HG03575 (cell line): ENCODE data around the gene NSD2.

Experiments used
- ATAC-seq: cut with Tn5 transposase; IDR thresholded peaks from one replicate; pipeline ENCODE4 v1.9.1; 2021; ENCODE audit not compliant: unreplicated experiment, insufficient number of reproducible peaks, low FRiP score; ENCODE audit errors: extremely low read depth

NSD2 gene

GRCh38 chr4:1976416-1977352, 105.5 kb downstream of the NSD2 start:
- no peak for ATAC-seq

DNA sequence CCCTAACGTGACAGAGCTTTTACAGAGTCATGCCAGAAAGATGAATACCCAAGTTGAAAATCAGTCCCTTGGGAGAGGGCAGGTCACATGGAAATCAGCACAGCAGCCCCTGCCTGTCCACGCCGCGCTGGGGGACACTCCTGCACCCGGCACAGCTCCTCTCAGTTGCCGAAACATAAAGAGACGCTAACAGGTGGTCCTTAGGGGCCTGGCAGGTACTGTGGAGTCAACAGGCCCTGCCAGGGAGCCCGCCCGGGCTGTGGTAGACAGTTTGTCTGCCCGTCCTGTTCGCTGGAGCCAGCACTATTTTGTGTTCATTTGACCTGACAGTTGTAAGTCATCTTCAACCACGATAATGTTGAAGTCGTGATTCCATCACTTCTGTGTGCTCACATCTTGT, 107.0 kb downstream of the NSD2 start:
- ATAC-seq, result no peak

DNA sequence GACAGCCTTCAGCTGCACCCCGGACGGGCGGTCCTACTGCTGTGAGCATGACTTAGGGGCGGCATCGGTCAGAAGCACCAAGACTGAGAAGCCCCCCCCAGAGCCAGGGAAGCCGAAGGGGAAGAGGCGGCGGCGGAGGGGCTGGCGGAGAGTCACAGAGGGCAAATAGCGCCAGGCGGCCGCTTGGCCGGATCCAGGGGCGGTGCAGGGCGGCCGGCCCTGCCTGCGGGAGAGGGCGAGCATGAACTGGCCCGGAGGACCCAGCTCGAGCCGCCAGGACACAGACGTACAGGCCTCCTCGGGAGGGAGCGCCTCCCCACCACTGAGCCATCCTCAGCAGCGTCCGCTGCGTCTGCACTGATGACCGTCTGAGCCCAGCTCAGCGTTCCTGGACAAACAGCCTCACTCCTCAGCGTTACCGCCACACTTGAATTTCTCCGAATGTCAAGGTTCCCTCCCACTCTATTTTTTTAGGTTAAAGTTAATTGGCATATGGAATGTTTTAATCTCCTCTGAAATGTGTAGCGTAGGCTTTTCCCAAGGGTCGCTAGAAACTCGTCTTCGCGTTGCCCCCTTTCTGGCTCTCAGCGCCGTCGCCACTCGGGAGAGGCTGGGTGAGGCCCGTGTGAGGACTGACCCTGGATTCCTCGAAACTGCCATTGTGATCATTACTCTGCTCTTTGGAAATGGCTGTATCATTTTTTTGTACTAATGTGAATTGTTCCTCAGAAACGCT, 107.7 kb downstream of the NSD2 start:
- ATAC-seq, result no peak

DNA sequence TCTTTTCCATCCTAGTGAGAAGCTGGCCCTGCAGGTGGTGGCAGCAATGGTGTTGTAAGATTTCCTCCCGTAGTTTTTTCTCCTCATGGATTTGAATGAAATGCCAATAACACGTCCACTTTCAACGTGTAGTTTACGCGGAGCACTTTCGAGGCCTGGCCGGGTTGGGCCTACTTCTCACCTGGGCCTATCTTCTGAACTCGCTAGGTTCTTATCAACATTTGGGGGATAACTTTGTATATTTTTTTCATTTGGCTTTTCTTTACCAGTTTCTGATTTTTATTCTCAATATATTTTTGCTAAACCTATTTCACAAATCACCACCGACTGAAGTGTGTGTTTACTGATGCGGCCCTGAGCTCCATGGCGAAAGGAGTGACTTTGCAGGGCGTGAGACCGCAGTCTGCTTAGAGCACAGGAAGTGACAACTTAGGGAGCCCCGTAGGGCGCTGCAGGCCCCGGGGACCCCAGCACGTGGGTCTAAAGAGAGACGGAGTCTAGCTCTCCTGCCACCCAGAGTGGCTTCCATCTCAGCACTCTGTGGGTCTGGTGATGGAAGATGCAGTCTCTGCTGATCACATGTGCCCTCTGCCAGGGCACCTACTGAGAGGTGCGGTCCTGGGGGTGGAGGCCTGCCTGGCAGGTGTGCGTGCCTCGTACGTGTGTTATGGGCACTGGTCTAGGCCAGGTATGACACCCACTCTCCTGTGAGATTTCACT, 108.4 kb downstream of the NSD2 start:
- no peak for ATAC-seq

GRCh38 chr4:1980561-1981041, 109.4 kb downstream of the NSD2 start:
- no peak for ATAC-seq

GRCh38 chr4:1981251-1982058, 110.3 kb downstream of the NSD2 start:
- no peak for ATAC-seq

DNA sequence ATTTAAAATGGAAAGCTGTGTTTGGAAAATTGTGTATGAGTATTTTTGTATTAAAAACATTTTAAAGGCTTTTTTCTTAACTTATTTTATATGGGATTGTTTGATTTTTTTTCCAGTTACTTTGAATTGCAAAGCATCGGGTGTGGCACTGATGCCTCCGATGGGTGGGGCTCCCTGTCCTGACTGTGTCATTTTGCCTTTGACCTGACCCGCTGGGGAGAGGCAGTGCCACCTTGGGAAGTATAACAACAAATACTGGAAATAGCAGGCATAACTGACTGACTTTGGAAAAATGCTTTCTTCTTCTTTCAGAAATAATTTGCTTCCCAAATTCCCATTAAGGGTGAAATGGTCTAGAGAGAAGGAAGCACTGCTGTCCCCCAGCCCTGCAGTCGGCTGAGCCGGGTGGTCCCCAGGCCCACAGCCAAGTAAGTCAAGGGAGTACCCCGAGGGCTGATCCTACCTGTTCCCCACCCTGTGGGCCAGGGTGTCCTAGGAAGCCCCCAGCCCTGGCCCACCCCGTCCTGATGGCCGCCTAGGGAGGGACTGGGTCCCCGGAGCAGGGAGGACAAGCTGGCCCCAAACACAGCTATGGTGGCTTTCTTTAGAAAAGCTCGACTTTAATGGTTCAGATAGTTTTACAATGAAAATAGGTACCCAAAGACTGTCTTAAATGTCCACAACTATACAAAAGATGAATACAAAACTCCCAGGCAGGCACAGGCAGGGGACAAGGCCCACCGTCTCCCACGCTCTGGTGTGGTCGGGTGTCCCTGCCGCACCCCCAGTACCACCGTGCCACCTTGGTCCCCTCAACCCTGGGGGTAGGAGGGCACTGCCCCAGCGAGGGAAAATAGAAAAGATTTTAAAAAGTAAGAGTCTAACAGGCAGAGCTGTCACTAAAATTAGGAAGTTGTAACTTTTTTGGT, 111.2 kb downstream of the NSD2 start:
- no peak for ATAC-seq

DNA sequence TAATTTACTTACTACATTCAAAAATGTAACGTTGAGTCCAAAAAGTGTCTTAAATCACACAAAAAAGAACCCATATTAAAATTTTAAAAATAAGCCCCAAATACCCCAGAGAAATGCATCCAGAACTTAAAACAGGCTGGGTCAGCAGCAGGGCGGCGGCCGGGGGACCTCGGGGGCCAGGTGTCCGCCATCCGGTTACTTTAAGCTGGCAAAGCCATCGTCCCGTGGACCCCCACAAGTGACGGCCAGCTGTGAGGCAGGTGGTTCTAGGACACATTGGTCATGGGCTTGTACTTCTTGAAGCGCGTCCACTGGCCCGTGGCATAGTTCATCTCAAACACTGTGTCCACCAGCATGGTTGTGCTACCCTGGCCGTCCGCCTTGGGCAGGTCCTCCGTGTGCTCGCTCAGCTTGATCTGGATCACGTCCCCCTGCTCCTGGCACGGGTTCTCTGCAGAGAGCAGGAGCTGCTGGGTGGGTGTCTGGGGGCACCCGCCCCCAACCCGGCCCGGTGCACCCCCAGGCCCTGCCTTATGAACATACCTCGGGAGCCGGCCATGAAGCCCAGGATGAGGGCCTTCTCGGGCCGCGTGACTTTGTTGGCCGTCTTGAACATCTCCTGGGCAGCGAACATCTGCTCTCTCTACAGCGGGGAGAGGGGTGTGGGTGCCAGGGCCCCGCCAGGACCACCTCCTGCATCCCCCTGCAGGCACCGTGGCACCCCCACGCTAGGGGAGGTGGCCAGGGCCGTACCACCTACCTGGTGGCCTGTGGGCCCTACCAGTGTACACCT, 112.1 kb downstream of the NSD2 start:
- ATAC-seq, result no peak

DNA sequence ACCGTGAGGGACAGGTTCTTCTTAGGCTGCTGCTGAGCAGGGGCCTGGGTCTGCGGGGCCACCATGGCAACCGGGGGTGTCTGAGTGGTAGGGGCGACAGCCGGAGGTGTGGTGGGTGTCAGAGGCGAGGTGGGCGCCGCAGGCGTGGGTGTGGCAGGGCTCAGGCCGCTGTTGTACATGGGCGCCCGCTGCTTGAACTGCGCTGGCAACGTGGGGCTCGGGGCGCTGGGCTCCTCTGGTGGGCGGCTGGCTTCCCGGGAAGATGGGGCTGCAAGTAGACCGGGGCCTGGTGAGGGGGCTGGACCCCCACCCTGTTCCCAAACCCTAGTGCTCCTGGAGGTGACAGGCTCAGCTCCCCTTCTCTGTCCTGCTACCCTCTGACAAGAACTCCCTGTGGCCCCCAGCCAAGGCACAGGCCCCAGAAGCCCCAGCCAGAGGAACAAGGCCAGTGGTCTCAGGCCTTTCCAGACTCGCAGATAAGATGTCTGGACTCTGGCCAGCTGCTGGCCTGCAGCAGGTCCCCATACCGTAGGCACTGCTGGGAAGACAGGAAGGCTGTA, 112.7 kb downstream of the NSD2 start:
- ATAC-seq, result no peak

DNA sequence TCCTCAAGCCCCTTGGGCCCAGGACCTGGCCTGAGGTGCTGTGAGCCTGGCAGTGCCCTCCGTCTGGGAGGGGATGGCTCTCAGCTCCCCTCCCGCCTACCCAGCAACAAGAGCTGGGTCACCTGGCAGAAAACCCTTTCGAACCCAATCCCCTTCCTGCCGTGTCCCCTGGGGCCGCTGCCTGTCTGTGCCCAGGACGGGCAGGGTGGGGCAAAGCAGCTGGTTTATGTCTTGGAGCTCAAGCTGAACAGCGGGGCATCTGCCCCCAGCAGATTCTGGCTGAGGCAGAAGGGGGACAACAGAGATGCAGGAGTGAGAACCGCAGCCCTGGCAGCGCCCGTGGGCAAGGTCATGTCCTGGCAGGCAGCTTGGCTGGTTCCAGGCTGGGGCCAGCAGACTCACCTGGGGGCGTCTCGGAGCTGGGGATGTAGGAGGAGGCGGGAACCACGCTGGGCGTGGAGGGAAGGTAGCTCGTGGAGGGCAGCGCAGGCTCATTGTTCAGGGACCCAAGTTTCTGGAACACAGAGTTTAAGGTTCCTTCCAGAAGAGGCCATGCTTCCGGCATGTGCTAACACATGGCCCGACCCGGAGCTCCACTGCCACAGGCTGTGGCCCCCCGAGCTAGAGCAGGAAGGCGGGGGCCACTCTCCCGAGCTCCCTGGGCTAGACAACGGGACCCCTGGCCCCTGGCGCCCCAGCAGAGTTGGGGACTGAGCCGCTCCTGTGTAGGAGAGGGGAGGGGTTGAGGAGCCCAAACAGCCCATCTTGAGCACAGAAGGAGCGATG, 113.4 kb downstream of the NSD2 start:
- ATAC-seq, result no peak

DNA sequence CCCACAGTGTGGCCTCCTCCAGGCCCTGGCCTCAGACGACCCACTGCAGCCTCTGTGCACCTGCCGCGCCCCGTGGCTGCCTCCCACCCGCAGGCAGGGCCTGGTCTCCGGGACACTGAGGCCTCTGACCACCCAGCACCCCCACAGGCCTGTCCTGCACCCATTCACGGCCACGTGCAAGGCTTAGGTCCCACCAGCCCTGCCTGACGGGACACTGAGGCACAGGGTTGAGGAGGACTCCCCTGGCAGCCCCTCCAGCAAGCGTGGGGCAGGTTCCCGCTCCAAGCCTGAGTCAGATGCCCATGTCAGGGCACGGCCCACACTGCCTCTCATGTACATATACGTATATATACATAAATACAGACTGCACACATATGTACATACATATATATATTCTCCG, 114.1 kb downstream of the NSD2 start:
- no peak for ATAC-seq

DNA sequence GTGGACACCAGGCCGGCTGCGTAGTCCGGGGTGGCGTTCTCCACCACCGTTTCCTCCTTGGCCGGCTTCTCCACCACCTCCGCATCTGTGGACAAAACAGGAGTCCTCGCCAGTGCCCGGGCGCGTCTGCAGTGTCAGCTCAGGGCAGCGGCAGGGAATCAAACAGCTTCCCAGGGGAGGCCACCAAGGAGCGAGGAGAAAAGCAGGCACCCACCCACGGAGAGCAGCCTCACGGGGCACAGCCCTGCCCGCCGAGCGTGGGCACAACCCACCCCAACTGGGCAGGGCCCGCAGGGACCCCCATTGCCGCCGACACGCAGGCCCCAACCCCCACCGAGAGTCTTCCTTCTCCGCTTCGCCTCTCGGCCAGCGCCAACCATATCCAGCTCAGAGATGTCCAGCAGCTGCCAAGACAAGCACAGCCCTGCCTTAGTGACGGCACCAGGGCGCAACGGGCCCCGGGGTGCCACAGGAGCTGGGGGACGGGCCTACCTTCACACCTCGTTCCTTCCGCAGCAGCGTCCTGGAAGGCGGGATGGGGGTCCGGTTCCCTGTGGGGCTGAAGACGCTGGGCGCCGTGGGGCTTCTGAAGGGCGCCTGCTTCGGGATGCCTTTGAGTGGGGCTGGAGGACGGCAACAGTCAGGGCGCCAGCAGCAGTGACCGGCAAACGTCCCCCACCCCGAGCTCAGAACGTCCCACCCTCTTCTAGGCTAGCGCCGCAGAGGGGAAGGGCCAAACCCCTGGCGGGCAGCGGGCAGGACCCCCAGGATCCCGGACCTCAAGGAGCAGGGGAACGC, 114.8 kb downstream of the NSD2 start:
- no peak for ATAC-seq

DNA sequence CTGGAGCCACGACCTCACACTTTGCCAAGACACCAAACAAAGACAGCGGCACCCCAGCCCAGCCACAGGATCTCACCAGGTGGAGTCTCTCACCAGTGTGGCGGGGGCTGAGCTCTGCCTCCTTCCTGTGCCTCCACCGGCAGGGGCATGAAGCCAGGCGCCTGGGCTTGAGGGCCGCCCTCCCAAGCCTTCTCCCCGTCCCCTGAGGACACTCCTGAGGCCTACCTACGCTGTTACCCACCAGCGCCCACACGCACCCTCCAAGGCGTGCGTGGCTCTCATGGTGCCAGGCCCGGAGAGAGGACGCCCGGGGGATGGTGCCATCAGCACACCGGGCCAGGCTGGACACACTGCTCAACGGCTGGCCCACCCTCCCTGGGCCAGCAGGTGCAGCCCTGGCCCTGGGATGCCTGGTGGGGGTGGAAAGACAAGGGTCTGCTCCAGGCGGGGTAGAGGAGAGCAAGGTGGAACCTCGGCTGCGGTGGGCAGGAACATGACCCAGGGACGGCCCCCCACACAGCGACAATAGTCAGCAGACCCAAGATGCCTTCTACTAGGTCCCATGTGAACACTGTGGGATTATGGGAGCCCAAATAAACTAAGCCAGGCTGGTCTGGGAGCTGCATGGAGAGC, 115.5 kb downstream of the NSD2 start:
- no peak for ATAC-seq

DNA sequence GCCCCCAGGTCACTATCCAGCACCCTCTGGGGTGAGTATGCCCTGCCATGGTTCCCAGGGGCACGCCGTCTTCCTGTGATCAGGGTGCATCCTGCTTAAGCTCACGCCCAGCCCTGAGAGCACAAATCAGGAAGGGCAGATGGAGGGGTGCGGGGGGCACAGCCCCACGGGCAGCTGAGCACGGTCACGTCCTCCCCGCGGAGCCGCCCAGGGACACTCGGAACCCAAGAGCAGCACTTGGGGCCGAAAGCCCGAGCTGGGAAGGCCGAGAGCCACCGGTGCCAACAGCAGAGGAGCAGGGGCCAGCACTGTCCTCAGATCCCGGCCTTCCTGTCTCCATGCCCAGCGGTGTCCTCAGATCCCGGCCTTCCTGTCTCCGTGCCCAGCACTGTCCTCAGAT, 116.1 kb downstream of the NSD2 start:
- ATAC-seq, result no peak
